HK-2 (cell line): Measurements from ENCODE around the gene CASP2.

ENCODE experiments used
- DNase-seq: peaks from one replicate; pipeline ENCODE4 v3.0.0-alpha.2; 2018; ENCODE audit not compliant: unreplicated experiment

CASP2 gene

GRCh38 chr7:143295870-143296269 is 7.7 kb downstream of the CASP2 start:
- DNase-seq: no peak

- no peak for DNase-seq
Observed at GRCh38 chr7:143296686-143297085, 8.5 kb downstream of the CASP2 start.

GRCh38 chr7:143299346-143299745 is 11.2 kb downstream of the CASP2 start:
- no peak for DNase-seq

- DNase-seq: no peak
Observed at GRCh38 chr7:143299840-143300239, 11.7 kb downstream of the CASP2 start.

GRCh38 chr7:143300959-143301935 is 13.1 kb downstream of the CASP2 start:
- no peak for DNase-seq

GRCh38 chr7:143303733-143304132 is 15.6 kb downstream of the CASP2 start:
- DNase-seq: no peak

GRCh38 chr7:143304938-143305337 is 16.8 kb downstream of the CASP2 start:
- DNase-seq: no peak

- DNase-seq: no peak
Observed at GRCh38 chr7:143305423-143306070, 17.4 kb downstream of the CASP2 start.

GRCh38 chr7:143308632-143309031 is 20.5 kb downstream of the CASP2 start:
- DNase-seq: no peak

DNA sequence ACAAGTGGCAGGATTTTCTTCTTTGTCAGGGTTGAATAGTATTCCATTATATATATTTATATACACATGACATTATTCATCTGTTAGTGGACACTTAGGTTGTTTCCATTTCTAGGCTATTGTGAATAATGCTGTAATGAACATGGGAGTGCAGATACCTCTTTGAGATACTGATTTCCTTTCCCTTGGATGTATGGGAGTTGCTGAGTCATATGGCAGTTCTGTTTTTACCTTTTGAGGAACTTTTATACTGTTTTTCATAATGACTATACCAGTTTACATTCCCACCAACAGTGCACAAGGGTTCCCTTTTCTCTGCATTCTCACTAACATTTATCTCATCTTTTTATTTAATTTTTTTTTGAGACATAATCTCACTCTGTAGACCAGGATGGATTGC is 26.0 kb downstream of the CASP2 start:
- DNase-seq: no peak

GRCh38 chr7:143315776-143316175 is 27.6 kb downstream of the CASP2 start, which contains the start of gene CLCN1:
Gene CLCN1 (plus strand): TSS chr7:143316111. CDS start chr7:143316213, 102 bp downstream.
- DNase-seq: no peak

- DNase-seq: no peak
Observed at GRCh38 chr7:143316492-143316891, 28.3 kb downstream of the CASP2 start.

- DNase-seq: no peak
Observed at GRCh38 chr7:143318661-143319060, 30.5 kb downstream of the CASP2 start.

GRCh38 chr7:143320620-143321019 is 32.5 kb downstream of the CASP2 start:
- no peak for DNase-seq

- DNase-seq: no peak
Observed at GRCh38 chr7:143321242-143321641, 33.1 kb downstream of the CASP2 start.

DNA sequence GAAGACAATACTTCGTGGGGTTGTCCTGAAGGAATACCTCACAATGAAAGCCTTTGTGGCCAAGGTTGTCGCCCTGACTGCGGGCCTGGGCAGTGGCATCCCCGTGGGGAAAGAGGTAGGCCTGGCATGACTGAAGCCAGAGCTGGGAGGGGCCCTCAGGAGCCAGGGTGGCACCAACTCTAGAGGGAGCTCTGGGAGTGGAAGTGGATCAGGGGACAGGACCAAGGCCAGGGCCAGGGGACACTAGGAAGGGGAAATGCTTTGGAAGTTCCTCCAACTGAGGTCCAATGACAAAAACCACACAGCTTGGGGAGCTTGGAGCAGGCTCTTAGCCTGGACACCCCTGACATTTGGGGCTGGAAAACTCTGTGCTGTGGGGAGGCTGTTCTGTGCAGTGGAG is 33.6 kb downstream of the CASP2 start:
- DNase-seq: peak; percentile 11

DNA sequence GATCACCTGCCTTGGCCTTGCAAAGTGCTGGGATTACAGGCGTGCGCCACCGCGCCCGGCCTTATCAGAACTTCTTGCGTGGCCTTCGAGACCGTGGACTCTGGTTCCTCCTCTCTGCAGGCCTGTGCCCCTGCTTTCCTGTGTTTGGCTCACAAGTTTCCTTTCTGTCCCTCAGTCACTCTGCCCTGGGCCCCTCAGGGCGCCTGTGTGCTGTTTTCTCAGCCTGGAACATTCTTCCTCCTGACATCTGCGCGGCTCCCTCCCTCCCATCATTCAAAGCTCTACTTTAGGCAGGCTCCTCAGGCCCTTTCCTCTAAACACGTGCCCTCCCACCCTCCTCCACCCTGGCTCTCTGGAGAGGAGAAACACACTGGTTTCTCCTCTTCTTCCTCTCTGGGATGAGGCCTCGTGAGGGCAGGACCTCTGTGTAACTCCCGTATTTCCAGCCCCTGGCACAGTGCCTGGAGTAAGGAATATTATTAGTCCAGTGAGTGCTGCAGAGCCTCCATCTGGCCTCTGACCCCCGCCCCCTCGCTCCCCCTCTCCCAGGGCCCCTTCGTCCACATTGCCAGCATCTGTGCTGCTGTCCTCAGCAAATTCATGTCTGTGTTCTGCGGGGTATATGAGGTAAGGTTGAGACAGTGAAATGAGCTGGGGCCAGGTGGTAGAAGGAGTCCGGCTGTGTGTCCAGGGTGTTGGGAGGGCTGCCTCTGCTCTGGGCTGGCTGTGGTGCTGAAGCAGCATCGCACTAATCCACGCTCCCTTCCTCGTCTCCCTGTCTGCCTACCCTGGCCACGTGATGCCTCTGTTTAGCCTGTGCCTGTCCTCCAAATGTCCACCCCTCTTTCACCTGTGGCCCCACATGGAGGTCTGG is 34.8 kb downstream of the CASP2 start:
- DNase-seq: no peak

DNA sequence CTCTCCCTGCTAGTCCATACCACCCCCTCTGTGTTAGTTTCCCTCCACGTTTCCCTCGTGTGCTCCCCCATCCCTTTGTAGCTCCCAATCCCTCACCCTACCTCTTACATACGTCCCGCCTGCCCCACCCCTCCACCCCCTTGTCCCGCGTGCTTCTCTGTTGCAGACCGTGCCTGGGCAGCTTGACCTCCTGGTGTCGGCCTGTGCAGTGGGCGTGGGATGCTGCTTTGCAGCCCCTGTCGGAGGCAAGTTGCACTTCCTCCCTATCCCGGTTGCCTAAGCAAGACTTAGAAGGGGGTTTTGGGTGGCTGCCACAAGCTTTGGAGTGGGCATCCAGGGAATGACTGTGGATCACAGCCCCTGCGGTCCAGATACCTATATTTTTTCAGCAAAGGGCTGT is 35.5 kb downstream of the CASP2 start:
- DNase-seq: no peak

DNA sequence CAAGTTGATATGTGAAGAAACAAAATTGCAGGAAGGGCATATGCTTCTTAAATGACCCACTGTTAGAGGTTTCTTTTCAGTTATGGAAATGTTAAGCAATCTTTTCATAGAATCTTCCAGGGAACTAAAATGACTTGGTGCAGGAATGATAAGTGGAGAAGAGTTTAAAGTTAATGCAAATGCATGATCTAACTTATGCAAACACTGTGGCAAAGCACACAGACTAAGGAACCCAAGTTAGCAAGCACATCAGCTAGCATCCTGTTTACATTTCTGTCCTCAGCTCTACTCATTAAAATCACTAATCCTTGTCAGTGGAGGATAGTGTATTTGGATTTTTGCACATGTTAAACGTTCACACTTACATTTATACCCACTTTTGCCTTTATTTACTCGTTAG is 37.1 kb downstream of the CASP2 start:
- DNase-seq: no peak

DNA sequence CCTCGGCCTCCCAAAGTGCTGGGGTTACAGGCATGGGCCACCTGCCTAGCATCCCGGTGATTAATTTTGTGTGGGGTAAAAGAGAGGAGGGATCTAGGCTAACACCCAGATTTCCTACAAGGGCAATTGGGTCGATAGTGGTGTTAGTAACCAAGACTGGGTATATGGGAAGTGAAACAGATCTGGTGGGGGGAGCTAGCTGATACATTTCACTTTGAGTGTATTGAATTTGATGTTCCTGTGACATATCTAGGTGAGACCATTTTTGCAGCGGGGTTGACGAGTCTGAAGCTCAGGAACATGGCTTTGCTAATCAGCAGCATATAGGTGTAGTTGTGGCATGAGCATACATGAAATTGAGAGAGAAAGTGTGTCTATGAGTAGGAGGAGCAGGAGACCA is 39.8 kb downstream of the CASP2 start:
- no peak for DNase-seq

DNA sequence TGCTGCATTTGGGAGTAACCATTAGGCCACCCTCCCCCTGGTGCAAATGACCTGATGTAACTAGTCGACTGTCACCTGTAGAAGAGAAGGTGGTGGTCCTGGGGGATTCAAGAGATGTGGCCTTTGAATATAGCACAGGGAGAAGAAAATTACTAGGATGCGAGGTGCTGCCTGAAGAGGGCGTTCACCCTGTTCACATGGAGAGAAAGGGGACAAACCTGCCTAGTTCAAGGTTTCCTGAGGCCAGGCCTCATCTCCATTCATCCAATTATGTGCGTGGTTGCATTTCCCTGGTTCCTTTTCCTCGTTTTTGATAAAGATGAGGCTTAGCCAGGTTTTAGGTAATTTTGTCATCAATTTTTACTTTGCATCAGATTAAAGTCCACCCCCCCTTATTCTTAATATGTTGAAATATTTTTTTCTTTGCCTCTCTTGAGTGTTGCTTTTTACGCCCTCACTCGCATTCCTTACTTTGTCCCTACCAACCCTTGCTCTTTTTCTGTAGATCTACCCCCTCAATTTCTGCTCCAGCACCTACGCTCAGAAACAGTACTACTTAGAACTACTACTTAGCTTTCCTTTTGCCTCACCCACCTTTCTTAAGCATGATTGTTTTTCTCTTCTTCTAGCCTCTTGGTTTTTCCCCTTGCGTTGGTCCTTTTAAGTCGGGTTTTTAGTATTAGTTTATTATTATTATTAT is 41.5 kb downstream of the CASP2 start:
- no peak for DNase-seq
